ENCODE data around the gene WRNIP1. TPM values are rescaled to one million over a fixed set of nuclear protein-coding genes. Genes with fewer than 3 reads are reported as not detected.

WRNIP1 gene
- total RNA-seq, 1 donor from 2014 or later: 46.5 TPM

DNA sequence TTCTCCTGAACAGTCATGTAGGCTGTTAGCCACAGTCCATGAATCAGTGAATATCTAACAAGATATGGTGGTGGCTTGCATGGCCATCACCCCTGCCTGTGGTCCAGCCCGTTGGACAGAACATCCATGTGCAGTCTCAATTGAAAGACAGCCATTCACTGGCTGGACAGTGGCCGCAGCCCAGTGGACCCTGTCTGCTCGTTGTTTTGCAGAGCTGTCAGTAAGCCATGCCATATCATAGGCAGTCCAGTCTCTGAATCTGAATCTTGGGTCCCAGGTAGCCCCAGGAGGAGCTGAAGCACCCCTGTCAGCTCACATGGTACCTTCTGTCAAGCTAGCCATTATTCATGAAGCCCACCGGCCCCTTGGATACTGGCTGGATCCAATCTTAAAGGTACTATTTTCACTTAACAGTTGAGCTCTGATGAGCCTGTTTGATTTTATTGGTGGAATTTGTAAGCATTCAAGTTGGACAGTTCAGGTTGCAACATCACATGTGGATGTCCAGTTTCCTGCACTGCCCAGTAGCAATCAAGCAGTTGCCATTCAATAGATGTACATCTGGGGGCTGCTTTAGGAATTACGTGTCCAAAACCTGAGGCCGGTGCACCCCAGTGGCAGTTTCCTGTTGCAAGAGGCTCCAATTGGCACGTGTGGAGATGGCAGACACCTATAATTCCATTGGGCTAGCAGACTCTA, 38.7 kb downstream of the WRNIP1 start:
- Mint-ChIP-seq H3K4me1 (ENCODE audit: low read depth, unreplicated experiment) (no peaks in the 10 kb centered on the region), H3K4me3 (ENCODE audit: unreplicated experiment) (no peak overlapping the region), H3K27me3 (ENCODE audit: unreplicated experiment) (no peaks in the 10 kb centered on the region), H3K27ac (ENCODE audit: unreplicated experiment) (no peak overlapping the region), H3K36me3 (ENCODE audit: unreplicated experiment) (no peaks in the 10 kb centered on the region), H3K9me3 (ENCODE audit: unreplicated experiment) (peaks cover 2% of the 10 kb centered on the region)
- DNase-seq: no peak
- TF ChIP-seq, protein P1, sequence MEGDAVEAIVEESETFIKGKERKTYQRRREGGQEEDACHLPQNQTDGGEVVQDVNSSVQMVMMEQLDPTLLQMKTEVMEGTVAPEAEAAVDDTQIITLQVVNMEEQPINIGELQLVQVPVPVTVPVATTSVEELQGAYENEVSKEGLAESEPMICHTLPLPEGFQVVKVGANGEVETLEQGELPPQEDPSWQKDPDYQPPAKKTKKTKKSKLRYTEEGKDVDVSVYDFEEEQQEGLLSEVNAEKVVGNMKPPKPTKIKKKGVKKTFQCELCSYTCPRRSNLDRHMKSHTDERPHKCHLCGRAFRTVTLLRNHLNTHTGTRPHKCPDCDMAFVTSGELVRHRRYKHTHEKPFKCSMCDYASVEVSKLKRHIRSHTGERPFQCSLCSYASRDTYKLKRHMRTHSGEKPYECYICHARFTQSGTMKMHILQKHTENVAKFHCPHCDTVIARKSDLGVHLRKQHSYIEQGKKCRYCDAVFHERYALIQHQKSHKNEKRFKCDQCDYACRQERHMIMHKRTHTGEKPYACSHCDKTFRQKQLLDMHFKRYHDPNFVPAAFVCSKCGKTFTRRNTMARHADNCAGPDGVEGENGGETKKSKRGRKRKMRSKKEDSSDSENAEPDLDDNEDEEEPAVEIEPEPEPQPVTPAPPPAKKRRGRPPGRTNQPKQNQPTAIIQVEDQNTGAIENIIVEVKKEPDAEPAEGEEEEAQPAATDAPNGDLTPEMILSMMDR (IDR thresholded peaks at IDR 0.05; ENCODE audit: partially characterized antibody, unreplicated experiment): no peak

DNA sequence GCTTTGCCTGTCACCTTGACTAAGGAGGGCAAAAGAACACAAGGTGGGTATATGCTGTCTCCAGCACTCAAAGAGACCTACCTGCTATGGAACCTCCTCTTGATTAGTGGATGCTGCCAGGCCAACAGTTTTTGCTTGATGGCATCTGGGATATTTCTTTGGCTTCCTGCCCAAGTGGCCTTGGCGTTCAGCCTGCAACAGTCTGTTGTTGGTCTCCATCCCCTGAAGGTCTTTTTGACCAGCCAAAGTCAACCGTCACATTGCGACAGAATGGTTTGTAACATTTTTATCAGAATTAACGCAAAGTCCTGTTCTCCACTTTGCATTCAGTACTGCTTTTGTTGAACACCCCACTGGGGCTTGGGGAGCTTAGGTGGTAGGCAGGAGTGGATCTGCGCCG, 39.3 kb downstream of the WRNIP1 start:
- no peaks in the 10 kb centered on the region for H3K36me3 Mint-ChIP-seq (ENCODE audit: unreplicated experiment)
- TF ChIP-seq, protein P1 (IDR thresholded peaks at IDR 0.05; ENCODE audit: partially characterized antibody, unreplicated experiment): no peak
- H3K4me1 Mint-ChIP-seq (ENCODE audit: low read depth, unreplicated experiment): no peaks in the 10 kb centered on the region
- no peak overlapping the region for H3K4me3 Mint-ChIP-seq (ENCODE audit: unreplicated experiment)
- H3K27me3 Mint-ChIP-seq (ENCODE audit: unreplicated experiment): no peaks in the 10 kb centered on the region
- DNase-seq: no peak
- no peak overlapping the region for H3K27ac Mint-ChIP-seq (ENCODE audit: unreplicated experiment)
- H3K9me3 Mint-ChIP-seq (ENCODE audit: unreplicated experiment): peaks cover 2% of the 10 kb centered on the region

DNA sequence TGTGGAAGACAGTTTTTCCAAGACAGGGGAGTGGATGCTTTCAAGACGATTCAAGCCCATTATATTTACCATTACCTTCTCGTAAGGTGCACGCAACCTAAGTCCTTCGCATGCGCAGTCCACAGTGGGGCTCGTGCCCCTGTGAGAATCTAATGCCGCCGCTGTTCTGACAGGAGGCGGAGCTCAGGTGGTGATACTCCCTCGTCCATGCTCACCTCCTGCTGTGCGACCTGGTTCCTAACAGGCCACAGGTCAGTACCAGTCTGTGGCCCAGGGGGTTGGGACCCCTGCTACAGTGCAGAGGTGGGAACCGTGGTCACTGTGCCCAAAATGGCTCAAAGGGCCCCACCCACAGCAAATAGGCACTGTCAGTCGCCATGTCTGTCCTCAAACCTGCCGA, 39.8 kb downstream of the WRNIP1 start:
- DNase-seq: no peak
- Mint-ChIP-seq H3K36me3 (ENCODE audit: unreplicated experiment) (no peaks in the 10 kb centered on the region), H3K9me3 (ENCODE audit: unreplicated experiment) (peaks cover 2% of the 10 kb centered on the region), H3K27me3 (ENCODE audit: unreplicated experiment) (no peaks in the 10 kb centered on the region), H3K27ac (ENCODE audit: unreplicated experiment) (no peak overlapping the region), H3K4me1 (ENCODE audit: low read depth, unreplicated experiment) (no peaks in the 10 kb centered on the region), H3K4me3 (ENCODE audit: unreplicated experiment) (no peak overlapping the region)
- TF ChIP-seq, protein P1 (IDR thresholded peaks at IDR 0.05; ENCODE audit: partially characterized antibody, unreplicated experiment): no peak

DNA sequence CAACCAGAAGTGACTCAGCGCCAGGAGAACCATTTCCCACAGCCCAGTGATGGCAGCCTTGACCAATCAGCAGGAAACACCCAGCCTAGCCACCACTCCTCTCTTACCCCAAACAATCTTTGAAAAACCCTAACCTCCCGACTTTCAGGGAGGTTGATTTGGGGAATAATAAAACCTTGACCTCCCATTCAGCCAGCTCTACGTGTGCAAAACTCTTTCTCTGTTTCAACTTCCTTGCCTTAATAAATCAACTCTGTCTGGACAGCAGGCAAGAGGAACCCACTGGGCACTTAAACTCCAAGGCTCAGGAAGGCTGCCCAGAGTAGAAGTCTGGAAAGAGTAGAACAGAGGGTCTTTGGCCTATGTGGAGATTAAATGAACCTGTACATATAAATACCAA, 41.5 kb downstream of the WRNIP1 start:
- Mint-ChIP-seq H3K4me3 (ENCODE audit: unreplicated experiment) (no peak overlapping the region), H3K4me1 (ENCODE audit: low read depth, unreplicated experiment) (no peaks in the 10 kb centered on the region), H3K27me3 (ENCODE audit: unreplicated experiment) (no peaks in the 10 kb centered on the region), H3K27ac (ENCODE audit: unreplicated experiment) (no peak overlapping the region), H3K36me3 (ENCODE audit: unreplicated experiment) (no peaks in the 10 kb centered on the region), H3K9me3 (ENCODE audit: unreplicated experiment) (peaks cover 2% of the 10 kb centered on the region)
- TF ChIP-seq, protein P1 (IDR thresholded peaks at IDR 0.05; ENCODE audit: partially characterized antibody, unreplicated experiment): no peak
- DNase-seq: no peak

DNA sequence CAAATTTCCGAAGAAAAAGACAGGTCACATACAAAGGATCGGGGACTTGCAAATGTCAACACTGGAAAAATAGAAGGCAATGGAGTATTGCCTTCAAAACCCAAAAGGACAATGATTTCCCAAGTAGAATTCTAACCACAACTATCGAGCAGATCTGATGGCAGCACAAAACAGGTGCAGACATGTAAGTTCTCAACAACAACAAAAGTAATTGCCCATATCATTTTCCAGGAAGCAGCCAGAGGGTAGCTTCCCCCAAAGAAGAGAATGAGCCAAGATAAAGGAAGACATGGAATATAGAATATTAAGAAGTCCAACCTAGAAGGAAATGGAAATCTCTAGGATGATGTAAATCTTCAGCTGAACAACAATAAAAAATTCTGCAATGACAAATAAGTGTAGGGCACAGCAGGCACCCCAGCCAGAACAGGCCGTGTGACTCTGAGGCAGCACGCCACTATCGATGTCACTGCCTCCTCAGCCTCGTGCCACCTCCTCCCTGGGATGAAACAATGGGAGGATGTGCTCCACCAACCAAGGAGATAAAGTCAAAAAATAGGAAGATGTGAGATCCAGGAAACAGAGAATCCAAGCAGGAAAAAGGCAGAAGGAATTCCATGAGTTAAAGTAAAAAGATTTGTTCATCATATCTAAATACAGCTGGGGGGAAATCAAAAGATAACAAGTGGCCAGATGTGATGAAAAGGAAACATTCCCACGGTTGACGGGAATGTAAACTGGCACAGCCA, 42.3 kb downstream of the WRNIP1 start:
- Mint-ChIP-seq H3K27ac (ENCODE audit: unreplicated experiment) (no peak overlapping the region), H3K36me3 (ENCODE audit: unreplicated experiment) (no peaks in the 10 kb centered on the region), H3K9me3 (ENCODE audit: unreplicated experiment) (peaks cover 2% of the 10 kb centered on the region), H3K4me3 (ENCODE audit: unreplicated experiment) (no peak overlapping the region), H3K27me3 (ENCODE audit: unreplicated experiment) (no peaks in the 10 kb centered on the region), H3K4me1 (ENCODE audit: low read depth, unreplicated experiment) (no peaks in the 10 kb centered on the region)
- TF ChIP-seq, protein P1 (IDR thresholded peaks at IDR 0.05; ENCODE audit: partially characterized antibody, unreplicated experiment): no peak
- no peak for DNase-seq

All from glutamatergic neuron (in vitro differentiated cells).